OCI-LY3 (cell line): ENCODE measurements around the gene ZMYND8.

ENCODE experiments used
- H2AFZ ChIP-seq: fragments of 200-600, 300-600 bp; shearing (Covaris generic); 2 replicates; pipeline ENCODE4 v1.6.0; 2014; ENCODE audit warnings: antibody characterized with exemption, low read depth, low read length
- H3K27ac ChIP-seq: fragments of 200-600, 300-600 bp; sonication (generic); 2 replicates; pipeline ENCODE4 v1.5.1; 2014; ENCODE audit warnings: mild to moderate bottlenecking, low read length, moderate library complexity, mixed read lengths
- H3K27me3 ChIP-seq: fragments of 200-600, 300-600 bp; sonication (generic); 2 replicates; pipeline ENCODE4 v1.6.1; 2014; ENCODE audit warnings: low read depth, low read length, mixed read lengths
- H3K36me3 ChIP-seq: fragments of 200-600, 300-600 bp; sonication (generic); replicated peaks from 2 replicates; pipeline ENCODE3; 2014; ENCODE audit warnings: low read depth, low read length, mixed read lengths
- H3K4me1 ChIP-seq: fragments of 300-600, 200-600 bp; sonication (generic); 2 replicates; pipeline ENCODE4 v1.6.1; 2014; ENCODE audit warnings: low read length, mixed read lengths
- H3K4me2 ChIP-seq: fragments of 200-600, 300-600 bp; sonication (generic); 2 replicates; pipeline ENCODE4 v1.6.1; 2014; ENCODE audit warnings: low read length, mixed read lengths
- H3K4me3 ChIP-seq: fragments of 300-600, 200-600 bp; sonication (generic); 2 replicates; pipeline ENCODE4 v1.5.1; 2014; ENCODE audit warnings: antibody characterized with exemption, mild to moderate bottlenecking, low read length, moderate library complexity
- H3K79me2 ChIP-seq: fragments of 300-600, 200-600 bp; shearing (Covaris generic); 2 replicates; pipeline ENCODE4 v1.6.1; 2014; ENCODE audit warnings: mild to moderate bottlenecking, low read length, mixed read lengths
- H3K9ac ChIP-seq: fragments of 300-600, 200-600 bp; shearing (Covaris generic); 2 replicates; pipeline ENCODE4 v1.6.0; 2014; ENCODE audit warnings: mild to moderate bottlenecking, low read length, moderate library complexity
- H3K9me3 ChIP-seq: fragments of 200-600, 300-600 bp; shearing (Covaris generic); 2 replicates; pipeline ENCODE4 v1.6.1; 2014; ENCODE audit warnings: low read length, mixed read lengths; ENCODE audit not compliant: insufficient read depth
- H4K20me1 ChIP-seq: fragments of 200-600, 300-600 bp; sonication (generic); 2 replicates; pipeline ENCODE4 v1.6.1; 2016; ENCODE audit warnings: low read length, mixed read lengths; ENCODE audit not compliant: insufficient read depth
- CTCF ChIP-seq: fragments of 200-600, 300-600 bp; sonication (generic); IDR thresholded peaks from 2 replicates; pipeline ENCODE4 v1.5.1; 2014; ENCODE audit warnings: antibody characterized with exemption, low read length, low read depth
- EZH2phosphoT487 ChIP-seq: fragments of 200-600 bp; shearing (Covaris generic); IDR thresholded peaks from 2 replicates; pipeline ENCODE4 v1.6.1; 2018; ENCODE audit warnings: antibody characterized with exemption, mixed run types, low read depth

The ZMYND8 gene

DNA sequence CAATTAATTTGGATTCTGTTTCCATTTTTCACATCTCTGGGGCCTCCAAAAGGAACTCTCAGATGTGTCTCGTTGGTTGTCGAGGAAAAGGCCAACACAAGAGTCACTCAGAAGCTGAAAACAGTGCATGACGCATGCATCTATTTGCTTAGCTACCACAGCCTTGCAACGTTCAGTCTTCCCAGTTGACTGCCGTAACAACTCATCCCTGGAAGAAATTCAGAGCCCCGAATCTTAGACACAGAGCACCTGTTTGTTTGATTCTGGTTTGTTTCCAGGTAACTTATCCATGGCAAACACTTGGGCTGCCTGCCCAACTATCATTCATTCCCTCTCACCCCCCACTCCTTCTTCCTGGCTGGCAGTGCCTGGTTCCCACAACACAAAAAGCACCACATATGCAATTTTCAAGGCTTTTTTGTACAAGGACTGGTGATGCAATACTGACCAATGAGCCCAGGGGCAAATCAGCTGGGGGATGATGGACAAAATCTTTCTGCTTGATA lies 60.5 kb downstream of the ZMYND8 start:
- Histone ChIP-seq H3K79me2 (no peaks in the 10 kb centered on the region), H3K36me3 (peaks cover 47% of the 10 kb centered on the region), H3K9ac (no peak overlapping the region), H3K27ac (no peak overlapping the region), H3K9me3 (no peaks in the 10 kb centered on the region), H2AFZ (no peak overlapping the region), H3K27me3 (no peaks in the 10 kb centered on the region), H4K20me1 (no peaks in the 10 kb centered on the region), H3K4me1 (no peaks in the 10 kb centered on the region), H3K4me3 (no peak overlapping the region), H3K4me2 (no peak overlapping the region)
- TF ChIP-seq EZH2phosphoT487 = no peak
- no peak for TF ChIP-seq CTCF

DNA sequence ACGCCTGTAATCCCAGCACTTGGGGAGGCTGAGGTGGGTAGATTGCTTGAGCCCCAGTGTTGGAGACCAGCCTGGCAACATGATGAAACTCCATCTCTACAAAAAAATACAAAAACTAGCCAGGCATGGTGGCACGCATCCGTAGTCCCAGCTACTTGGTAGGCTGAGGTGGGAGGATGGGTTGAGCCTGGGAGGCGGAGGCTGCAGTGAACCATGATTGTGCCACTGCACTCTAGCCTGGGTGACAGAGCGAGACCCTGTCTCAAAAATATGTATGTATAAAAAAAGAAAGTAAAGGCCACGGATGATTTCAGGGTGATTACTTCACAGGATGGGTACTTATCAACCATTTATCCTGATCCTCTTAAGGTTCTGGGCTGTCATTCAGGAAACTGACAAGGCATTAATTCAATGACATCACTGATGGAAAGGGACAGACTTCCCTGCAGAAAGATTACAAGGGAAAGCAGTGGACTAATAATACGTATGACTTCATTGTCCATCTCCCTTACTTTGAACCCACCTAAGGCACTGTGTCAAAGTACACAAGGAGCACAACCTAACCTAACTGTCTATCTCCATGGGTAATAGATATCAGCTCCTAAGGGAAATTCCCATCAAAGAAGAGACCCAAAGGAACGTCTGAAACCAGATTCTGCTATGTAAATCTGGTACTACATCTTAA lies 61.2 kb downstream of the ZMYND8 start:
- no peaks in the 10 kb centered on the region for H3K79me2 ChIP-seq
- H2AFZ ChIP-seq = no peak overlapping the region
- H3K27me3 ChIP-seq = no peaks in the 10 kb centered on the region
- no peak overlapping the region for H3K27ac ChIP-seq
- no peak overlapping the region for H3K9ac ChIP-seq
- no peak overlapping the region for H3K4me3 ChIP-seq
- H3K36me3 ChIP-seq = peaks cover 49% of the 10 kb centered on the region
- no peaks in the 10 kb centered on the region for H4K20me1 ChIP-seq
- no peaks in the 10 kb centered on the region for H3K4me1 ChIP-seq
- H3K4me2 ChIP-seq = no peak overlapping the region
- no peaks in the 10 kb centered on the region for H3K9me3 ChIP-seq
- TF ChIP-seq CTCF (no peak), EZH2phosphoT487 (no peak)

DNA sequence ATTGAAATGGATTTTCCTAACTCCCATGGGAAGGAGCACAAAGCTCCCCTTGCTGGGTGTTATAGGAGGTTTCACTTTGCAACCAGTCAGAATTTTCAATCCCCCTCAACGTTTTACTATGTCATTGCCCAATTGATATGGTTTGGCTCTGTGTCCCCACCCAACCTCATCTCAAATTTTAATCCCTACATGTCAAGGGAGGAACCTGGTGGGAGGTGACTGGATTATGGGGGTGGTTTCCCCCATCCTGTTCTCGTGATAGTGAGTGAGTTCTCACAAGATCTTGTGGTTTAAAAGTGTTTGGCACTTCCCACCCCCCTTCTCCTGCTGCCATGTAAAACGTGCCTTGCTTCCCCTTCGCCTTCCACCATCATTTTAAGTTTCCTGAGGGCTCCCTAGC lies 62.9 kb downstream of the ZMYND8 start:
- Histone ChIP-seq H3K27me3 (no peaks in the 10 kb centered on the region), H3K9me3 (no peaks in the 10 kb centered on the region), H3K4me3 (no peak overlapping the region), H3K79me2 (no peaks in the 10 kb centered on the region), H3K4me2 (no peak overlapping the region), H2AFZ (no peak overlapping the region), H3K9ac (no peak overlapping the region), H3K27ac (no peak overlapping the region), H3K36me3 (peaks cover 60% of the 10 kb centered on the region), H3K4me1 (no peaks in the 10 kb centered on the region), H4K20me1 (no peaks in the 10 kb centered on the region)
- TF ChIP-seq CTCF (no peak), EZH2phosphoT487 (no peak)

GRCh38 chr20:47292581-47292980 lies 63.9 kb downstream of the ZMYND8 start:
- no peak overlapping the region for H3K4me3 ChIP-seq
- no peak for TF ChIP-seq EZH2phosphoT487
- no peak for TF ChIP-seq CTCF
- H3K4me2 ChIP-seq = no peak overlapping the region
- no peaks in the 10 kb centered on the region for H3K27me3 ChIP-seq
- no peaks in the 10 kb centered on the region for H3K9me3 ChIP-seq
- no peak overlapping the region for H3K9ac ChIP-seq
- no peaks in the 10 kb centered on the region for H3K4me1 ChIP-seq
- H3K79me2 ChIP-seq = no peaks in the 10 kb centered on the region
- no peaks in the 10 kb centered on the region for H4K20me1 ChIP-seq
- H2AFZ ChIP-seq = no peak overlapping the region
- no peak overlapping the region for H3K27ac ChIP-seq
- peaks cover 55% of the 10 kb centered on the region for H3K36me3 ChIP-seq
